ENCODE data around the gene LRRC45. TPM values are rescaled to one million over a fixed set of nuclear protein-coding genes. Genes with fewer than 3 reads are reported as not detected.

Gene LRRC45
- total RNA-seq, 3 donors from 2014 or later (not counting 1 experiment from before 2014, with no cell fraction given) = 15.9 to 21.6 (median 16.8) TPM

GRCh38 chr17:82029990-82030469, 6.9 kb downstream of the LRRC45 start:
- peak overlapping the region; percentile 65 for H3K4me3 Mint-ChIP-seq
- DNase-seq = no peak
- no peaks in the 10 kb centered on the region for H3K9me3 Mint-ChIP-seq
- H3K4me1 Mint-ChIP-seq = peaks cover 0 to 12% of the 10 kb centered on the region in 2 donors
- no peak for ATAC-seq
- H3K27me3 ChIP-seq (ENCODE audit: control insufficient read depth, insufficient read depth, low read length) = peaks cover 6% of the 10 kb centered on the region
- intact Hi-C loops (cut with micrococcal nuclease) = loop anchor here (1.0 kb wide), 1 partner anchor 124 kb away; no protein-coding TSS in a partner anchor
- H3K4me1 ChIP-seq (ENCODE audit: control insufficient read depth, insufficient read depth, low read length) = peaks cover 22% of the 10 kb centered on the region
- H3K36me3 Mint-ChIP-seq = no peaks in the 10 kb centered on the region
- H3K27ac Mint-ChIP-seq = peak overlapping the region in 1 of 2 donors; percentile 58
- no peak overlapping the region for H3K4me3 ChIP-seq (ENCODE audit: low read length)
- no peaks in the 10 kb centered on the region for H3K9me3 ChIP-seq (ENCODE audit: control insufficient read depth, insufficient read depth, low read length)
- WGBS (ENCODE audit: insufficient coverage) = 79% methylated on average over 31 of the region's 31 CpGs
- peaks cover 0 to 6% of the 10 kb centered on the region in 2 donors for H3K27me3 Mint-ChIP-seq (ENCODE audit: low read depth in 2 of 2)
- TF ChIP-seq, protein P1, sequence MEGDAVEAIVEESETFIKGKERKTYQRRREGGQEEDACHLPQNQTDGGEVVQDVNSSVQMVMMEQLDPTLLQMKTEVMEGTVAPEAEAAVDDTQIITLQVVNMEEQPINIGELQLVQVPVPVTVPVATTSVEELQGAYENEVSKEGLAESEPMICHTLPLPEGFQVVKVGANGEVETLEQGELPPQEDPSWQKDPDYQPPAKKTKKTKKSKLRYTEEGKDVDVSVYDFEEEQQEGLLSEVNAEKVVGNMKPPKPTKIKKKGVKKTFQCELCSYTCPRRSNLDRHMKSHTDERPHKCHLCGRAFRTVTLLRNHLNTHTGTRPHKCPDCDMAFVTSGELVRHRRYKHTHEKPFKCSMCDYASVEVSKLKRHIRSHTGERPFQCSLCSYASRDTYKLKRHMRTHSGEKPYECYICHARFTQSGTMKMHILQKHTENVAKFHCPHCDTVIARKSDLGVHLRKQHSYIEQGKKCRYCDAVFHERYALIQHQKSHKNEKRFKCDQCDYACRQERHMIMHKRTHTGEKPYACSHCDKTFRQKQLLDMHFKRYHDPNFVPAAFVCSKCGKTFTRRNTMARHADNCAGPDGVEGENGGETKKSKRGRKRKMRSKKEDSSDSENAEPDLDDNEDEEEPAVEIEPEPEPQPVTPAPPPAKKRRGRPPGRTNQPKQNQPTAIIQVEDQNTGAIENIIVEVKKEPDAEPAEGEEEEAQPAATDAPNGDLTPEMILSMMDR (IDR thresholded peaks at IDR 0.05) = no peak
- no peaks in the 10 kb centered on the region for H3K36me3 ChIP-seq (ENCODE audit: control insufficient read depth, insufficient read depth, low read length)
- H3K27ac ChIP-seq (ENCODE audit: low read length) = no peak overlapping the region

DNA sequence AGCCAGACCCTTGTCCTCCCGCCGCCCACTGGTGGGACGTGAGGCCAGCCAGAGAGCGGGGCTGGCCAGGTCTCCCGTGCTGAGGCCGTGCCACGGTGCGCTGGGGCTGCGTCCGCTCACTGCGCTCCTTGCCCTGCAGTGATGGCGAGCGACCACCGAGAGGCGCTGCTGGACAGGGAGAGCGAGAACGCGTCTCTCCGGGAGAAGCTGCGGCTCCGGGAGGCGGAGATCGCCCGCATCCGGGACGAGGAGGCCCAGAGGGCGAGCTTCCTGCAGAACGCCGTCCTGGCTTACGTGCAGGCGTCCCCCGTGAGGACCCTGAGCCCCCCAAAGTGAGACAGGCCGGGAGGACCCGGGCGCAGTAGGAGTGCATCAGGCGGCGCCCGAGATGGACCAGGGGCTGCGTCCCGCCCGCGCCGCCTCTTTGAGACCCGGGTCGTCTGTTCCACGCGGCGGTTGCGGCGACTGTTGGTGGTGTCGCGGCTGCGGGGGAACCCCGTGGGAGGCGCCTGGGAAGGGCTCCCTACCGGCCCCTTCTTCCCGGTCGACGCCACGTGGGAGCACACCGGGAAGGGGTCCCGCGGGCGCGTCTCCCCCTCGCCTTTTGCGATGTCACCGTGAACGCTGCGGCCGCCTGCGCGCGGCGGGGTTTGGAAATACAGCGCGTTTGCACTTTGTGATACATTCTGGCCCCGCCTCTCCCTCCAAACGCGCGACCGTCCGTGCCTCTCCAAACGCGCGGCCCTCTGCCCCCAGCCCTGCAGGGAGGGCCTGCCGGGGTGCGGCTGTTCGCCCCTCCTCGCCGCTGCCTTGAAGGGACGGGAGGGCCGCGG, 7.6 kb downstream of the LRRC45 start:
- 1% methylated on average over 94 of the region's 94 CpGs for WGBS (ENCODE audit: insufficient coverage)

DNA sequence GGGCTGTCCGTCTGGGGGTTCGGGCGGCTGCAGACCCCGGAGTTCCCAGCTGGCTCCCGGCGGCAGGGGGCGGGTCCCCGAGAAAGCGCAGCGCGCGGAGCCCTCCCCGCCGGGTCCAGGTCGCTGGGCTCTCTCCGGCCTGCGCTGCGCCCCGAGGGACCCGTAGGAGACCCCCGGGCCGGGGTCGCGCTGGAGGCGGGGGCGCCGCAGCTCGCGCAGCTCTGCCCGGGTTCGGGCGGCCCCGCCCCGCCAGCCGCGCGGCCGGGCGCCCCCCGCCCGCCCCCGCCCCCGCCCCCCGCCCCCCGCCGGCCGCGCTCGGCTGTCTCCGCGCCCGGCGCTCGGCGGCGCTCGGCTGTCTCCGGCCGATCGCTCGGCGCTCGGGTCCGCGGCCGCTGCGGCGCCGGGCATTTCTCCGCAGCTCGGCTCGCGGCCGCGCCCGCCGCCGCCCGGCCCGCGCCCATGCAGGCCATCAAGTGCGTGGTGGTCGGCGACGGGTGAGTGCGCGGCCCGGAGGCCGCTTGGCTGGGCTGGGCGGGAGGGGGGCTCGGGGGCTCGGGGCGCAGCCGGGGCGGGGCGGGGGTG, 8.3 kb downstream of the LRRC45 start, which contains the start of gene RAC3:
Gene RAC3 (plus strand): TSS at position 376 of the 582 bp plus-strand sequence. CDS start 84 bp downstream, at position 460.
- Mint-ChIP-seq H3K4me3 (peak within 1 kb of the TSS; percentile 93), H3K27me3 (ENCODE audit: low read depth in 2 of 2) (peaks cover 0 to 6% of the 10 kb centered on the region in 2 donors), H3K27ac (peak within 1 kb of the TSS in 1 of 2 donors; percentile 58), H3K36me3 (no peaks in the 10 kb centered on the region), H3K9me3 (no peaks in the 10 kb centered on the region), H3K4me1 (peaks cover 0 to 23% of the 10 kb centered on the region in 2 donors)
- under 1% methylated on average over 96 of the region's 96 CpGs for WGBS (ENCODE audit: insufficient coverage)
- DNase-seq (peak in 1 of 2 donors; percentile 43), ATAC-seq (peak; percentile 4 to 20 (median 6))
- Histone ChIP-seq H3K4me3 (ENCODE audit: low read length) (peak within 1 kb of the TSS; percentile 30), H3K4me1 (ENCODE audit: control insufficient read depth, insufficient read depth, low read length) (peaks cover 31% of the 10 kb centered on the region), H3K27me3 (ENCODE audit: control insufficient read depth, insufficient read depth, low read length) (peaks cover 6% of the 10 kb centered on the region), H3K9me3 (ENCODE audit: control insufficient read depth, insufficient read depth, low read length) (no peaks in the 10 kb centered on the region), H3K36me3 (ENCODE audit: control insufficient read depth, insufficient read depth, low read length) (no peaks in the 10 kb centered on the region), H3K27ac (ENCODE audit: low read length) (no peak within 1 kb of the TSS)
- intact Hi-C loops (cut with micrococcal nuclease) = no loop called here
- TF ChIP-seq, protein P1 (IDR thresholded peaks at IDR 0.05) = no peak

More for the DNA sequence above, 7.6 kb downstream of the LRRC45 start:
- peak; percentile 75 to 92 for DNase-seq
- H3K9me3 Mint-ChIP-seq = no peaks in the 10 kb centered on the region
- peak overlapping the region; percentile 93 for H3K4me3 Mint-ChIP-seq
- ATAC-seq = peak; percentile 88 to 93 (median 92)
- peak overlapping the region; percentile 30 for H3K4me3 ChIP-seq (ENCODE audit: low read length)
- H3K4me1 ChIP-seq (ENCODE audit: control insufficient read depth, insufficient read depth, low read length) = peaks cover 24% of the 10 kb centered on the region
- no peak overlapping the region for H3K27ac ChIP-seq (ENCODE audit: low read length)
- TF ChIP-seq, protein P1 (IDR thresholded peaks at IDR 0.05) = peak; percentile 98
- H3K27me3 Mint-ChIP-seq (ENCODE audit: low read depth in 2 of 2) = peaks cover 0 to 6% of the 10 kb centered on the region in 2 donors
- peaks cover 0 to 18% of the 10 kb centered on the region in 2 donors for H3K4me1 Mint-ChIP-seq
- peaks cover 6% of the 10 kb centered on the region for H3K27me3 ChIP-seq (ENCODE audit: control insufficient read depth, insufficient read depth, low read length)
- H3K27ac Mint-ChIP-seq = peak overlapping the region in 1 of 2 donors; percentile 58
- H3K9me3 ChIP-seq (ENCODE audit: control insufficient read depth, insufficient read depth, low read length) = no peaks in the 10 kb centered on the region
- H3K36me3 ChIP-seq (ENCODE audit: control insufficient read depth, insufficient read depth, low read length) = no peaks in the 10 kb centered on the region
- no peaks in the 10 kb centered on the region for H3K36me3 Mint-ChIP-seq
- intact Hi-C loops (cut with micrococcal nuclease) = loop anchor here (1.0 kb wide), 1 partner anchor 124 kb away; no protein-coding TSS in a partner anchor

All from natural killer cell (primary cell).